Thyroid gland (tissue), 4 donors: ENCODE measurements around the gene EEFSEC.

Experiments used
- CTCF ChIP-seq, 6 experiments: fragments of 200-600 bp in 3 of 6; fragments of 450-650 bp in 3 of 6; sonication (generic) in 3 of 6; IDR thresholded peaks; one replicate each; pipeline ENCODE4 v1.5.1; 2016 to 2019; ENCODE audit warnings: antibody characterized with exemption in 6 of 6, mild to moderate bottlenecking in 2 of 6, inconsistent platforms in 1 of 6, moderate library complexity in 1 of 6
- POLR2A ChIP-seq, 2 donors: fragments of 450-650 bp; IDR thresholded peaks; one replicate each; pipeline ENCODE4 v1.6.1; 2017; ENCODE audit warnings: antibody characterized with exemption in 2 of 2, mild to moderate bottlenecking in 2 of 2, moderate library complexity in 1 of 2

GRCh38 chr3:128374746-128375445 is 221.6 kb downstream of the EEFSEC start:
- no peak for TF ChIP-seq CTCF (IDR thresholded peaks at IDR 0.05)
- TF ChIP-seq POLR2A (IDR thresholded peaks at IDR 0.05) = no peak
